Calu3 (cell line): ENCODE measurements around the gene GMDS. TPM values are rescaled to one million over a fixed set of nuclear protein-coding genes. Genes with fewer than 3 reads are reported as not detected.

Source experiments
- BruUV-seq: library from RNA; stranded (reverse); fragments of 400-500 nt; replicated peaks from 2 replicates; lab custom pipeline; 2021; lab: Mats Ljungman, UMichigan
- CTCF ChIA-PET: fragments of 300-600 bp; sonication (Branson Sonifier 250); formaldehyde crosslinking; loops from one replicate; lab custom pipeline; 2022; ENCODE audit warnings: antibody characterized with exemption; lab: Charles Lee
- DNase-seq: peaks from one replicate; pipeline ENCODE4 v3.0.0; 2022
- H3K27ac Mint-ChIP-seq: one replicate; pipeline ENCODE4 v1.8.0; 2022; ENCODE audit warnings: mixed read lengths; ENCODE audit not compliant: unreplicated experiment
- H3K27me3 Mint-ChIP-seq: one replicate; pipeline ENCODE4 v1.8.0; 2022; ENCODE audit warnings: mixed read lengths; ENCODE audit not compliant: unreplicated experiment
- H3K36me3 Mint-ChIP-seq: one replicate; pipeline ENCODE4 v1.8.0; 2022; ENCODE audit warnings: mild to moderate bottlenecking, moderate library complexity, mixed read lengths; ENCODE audit not compliant: insufficient read depth, unreplicated experiment
- H3K4me1 Mint-ChIP-seq: one replicate; pipeline ENCODE4 v1.8.0; 2022; ENCODE audit warnings: mild to moderate bottlenecking, low read depth, mixed read lengths; ENCODE audit not compliant: unreplicated experiment
- H3K4me3 Mint-ChIP-seq: one replicate; pipeline ENCODE4 v1.8.0; 2022; ENCODE audit warnings: mild to moderate bottlenecking, low read depth, moderate library complexity, mixed read lengths; ENCODE audit not compliant: unreplicated experiment
- H3K9me3 Mint-ChIP-seq: one replicate; pipeline ENCODE4 v1.8.0; 2022; ENCODE audit warnings: low read depth, mixed read lengths; ENCODE audit not compliant: unreplicated experiment
- intact Hi-C: fragments of 100-400 bp; cut with micrococcal nuclease; formaldehyde crosslinking; loops from one replicate; pipeline ENCODE4 v1.10.0; 2022; ENCODE audit not compliant: unreplicated experiment
- total RNA-seq: library from RNA; stranded (reverse); gene quantifications from 2 replicates; pipeline ENCODE4 v1.2.3, GENCODE V29; 2022
- TF ChIP-seq, protein P1 (sequence below): fragments of 200-600 bp; IDR thresholded peaks from one replicate; pipeline ENCODE4 v1.8.0; 2022; ENCODE audit warnings: antibody characterized with exemption; ENCODE audit not compliant: unreplicated experiment

GMDS gene
- total RNA-seq, 1 experiment from 2014 or later, result 58.2 TPM

DNA sequence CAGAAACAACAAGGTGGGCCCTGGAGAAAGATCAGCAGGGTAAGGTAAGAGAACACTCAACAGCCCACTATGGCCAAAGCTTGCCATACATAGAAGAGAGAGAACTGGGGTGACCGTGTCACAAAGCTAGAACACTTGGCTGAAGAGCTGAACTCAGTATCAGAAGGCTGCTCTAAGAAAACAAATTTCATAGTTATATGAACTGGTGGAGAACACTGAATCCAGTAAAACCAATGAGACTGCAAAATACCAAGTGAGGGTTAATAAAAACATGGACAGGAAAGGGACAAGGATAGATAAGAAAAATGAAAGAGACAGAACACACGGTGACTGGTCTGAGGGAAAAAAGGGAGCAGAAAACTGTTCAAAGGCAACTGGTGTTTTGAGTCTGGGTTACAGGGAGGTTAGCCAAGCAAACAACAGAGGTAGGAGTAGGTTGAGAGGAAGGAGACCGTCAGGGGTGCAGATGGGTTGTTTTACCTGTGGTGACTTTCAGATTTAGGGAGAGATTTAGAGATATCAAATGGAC, 56.5 kb downstream of the GMDS start:
- no peaks in the 10 kb centered on the region for H3K9me3 Mint-ChIP-seq
- CTCF ChIA-PET, result no interaction called here
- TF ChIP-seq, protein P1, sequence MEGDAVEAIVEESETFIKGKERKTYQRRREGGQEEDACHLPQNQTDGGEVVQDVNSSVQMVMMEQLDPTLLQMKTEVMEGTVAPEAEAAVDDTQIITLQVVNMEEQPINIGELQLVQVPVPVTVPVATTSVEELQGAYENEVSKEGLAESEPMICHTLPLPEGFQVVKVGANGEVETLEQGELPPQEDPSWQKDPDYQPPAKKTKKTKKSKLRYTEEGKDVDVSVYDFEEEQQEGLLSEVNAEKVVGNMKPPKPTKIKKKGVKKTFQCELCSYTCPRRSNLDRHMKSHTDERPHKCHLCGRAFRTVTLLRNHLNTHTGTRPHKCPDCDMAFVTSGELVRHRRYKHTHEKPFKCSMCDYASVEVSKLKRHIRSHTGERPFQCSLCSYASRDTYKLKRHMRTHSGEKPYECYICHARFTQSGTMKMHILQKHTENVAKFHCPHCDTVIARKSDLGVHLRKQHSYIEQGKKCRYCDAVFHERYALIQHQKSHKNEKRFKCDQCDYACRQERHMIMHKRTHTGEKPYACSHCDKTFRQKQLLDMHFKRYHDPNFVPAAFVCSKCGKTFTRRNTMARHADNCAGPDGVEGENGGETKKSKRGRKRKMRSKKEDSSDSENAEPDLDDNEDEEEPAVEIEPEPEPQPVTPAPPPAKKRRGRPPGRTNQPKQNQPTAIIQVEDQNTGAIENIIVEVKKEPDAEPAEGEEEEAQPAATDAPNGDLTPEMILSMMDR, result no peak
- H3K27ac Mint-ChIP-seq, result no peak overlapping the region
- intact Hi-C loops, result no loop called here
- H3K4me1 Mint-ChIP-seq, result peaks cover 19% of the 10 kb centered on the region
- no peaks in the 10 kb centered on the region for H3K36me3 Mint-ChIP-seq
- H3K27me3 Mint-ChIP-seq, result no peaks in the 10 kb centered on the region
- H3K4me3 Mint-ChIP-seq, result no peak overlapping the region
- DNase-seq, result no peak
- no TSS peak for BruUV-seq

DNA sequence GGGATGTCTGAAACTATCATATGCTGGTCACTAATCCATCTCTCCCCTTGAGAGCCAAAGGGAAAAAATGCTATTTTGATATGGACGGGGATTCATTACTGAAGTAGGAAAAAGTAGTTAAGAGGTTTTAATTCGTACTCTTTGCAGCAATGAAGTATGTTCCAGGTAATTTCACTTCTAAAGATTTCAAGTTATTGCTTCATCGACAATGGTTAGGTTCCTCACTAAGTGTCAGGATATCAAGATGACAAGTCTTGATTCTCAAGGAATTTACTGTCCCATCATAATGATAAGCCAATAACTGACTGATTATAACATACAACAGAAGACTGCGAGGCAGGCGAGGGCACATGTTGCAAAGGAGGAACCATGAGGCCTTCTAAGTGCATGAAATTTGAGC, 57.0 kb downstream of the GMDS start:
- CTCF ChIA-PET, result interaction anchor here (1.7 kb wide), 1 partner anchor 165 kb away, joined by 5 read pairs; no protein-coding TSS in a partner anchor
- BruUV-seq, result no TSS peak

DNA sequence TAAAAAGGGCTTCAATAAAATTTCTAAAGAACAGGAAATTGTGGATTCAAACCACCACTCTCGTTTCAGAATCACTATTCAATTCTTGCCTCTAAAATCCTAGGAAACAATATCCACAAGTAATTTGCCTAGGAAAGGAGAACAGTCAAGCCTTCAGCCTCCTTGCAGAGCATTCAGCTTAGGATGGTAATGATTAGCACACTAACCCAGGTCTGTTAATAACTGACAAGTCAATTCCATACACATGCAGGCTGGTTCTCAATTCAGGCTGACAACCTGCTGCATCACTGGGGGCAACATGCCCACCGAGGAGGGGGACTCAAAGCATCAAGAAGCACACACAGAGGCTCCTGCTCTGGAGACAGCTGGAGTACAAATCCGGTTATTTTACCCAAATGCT, 57.6 kb downstream of the GMDS start:
- Mint-ChIP-seq H3K27me3 (no peaks in the 10 kb centered on the region), H3K27ac (no peak overlapping the region), H3K4me1 (peaks cover 20% of the 10 kb centered on the region), H3K4me3 (no peak overlapping the region), H3K9me3 (no peaks in the 10 kb centered on the region), H3K36me3 (no peaks in the 10 kb centered on the region)
- DNase-seq, result no peak
- CTCF ChIA-PET, result interaction anchor here (1.7 kb wide), 1 partner anchor 166 kb away, joined by 5 read pairs; no protein-coding TSS in a partner anchor
- intact Hi-C loops, result no loop called here
- TF ChIP-seq, protein P1, result no peak
- no TSS peak for BruUV-seq

More for the DNA sequence above, 57.0 kb downstream of the GMDS start:
- no peaks in the 10 kb centered on the region for H3K9me3 Mint-ChIP-seq
- intact Hi-C loops, result no loop called here
- H3K4me3 Mint-ChIP-seq, result no peak overlapping the region
- H3K4me1 Mint-ChIP-seq, result peaks cover 20% of the 10 kb centered on the region
- no peak for DNase-seq
- no peaks in the 10 kb centered on the region for H3K36me3 Mint-ChIP-seq
- H3K27me3 Mint-ChIP-seq, result no peaks in the 10 kb centered on the region
- TF ChIP-seq, protein P1, result no peak
- H3K27ac Mint-ChIP-seq, result no peak overlapping the region

DNA sequence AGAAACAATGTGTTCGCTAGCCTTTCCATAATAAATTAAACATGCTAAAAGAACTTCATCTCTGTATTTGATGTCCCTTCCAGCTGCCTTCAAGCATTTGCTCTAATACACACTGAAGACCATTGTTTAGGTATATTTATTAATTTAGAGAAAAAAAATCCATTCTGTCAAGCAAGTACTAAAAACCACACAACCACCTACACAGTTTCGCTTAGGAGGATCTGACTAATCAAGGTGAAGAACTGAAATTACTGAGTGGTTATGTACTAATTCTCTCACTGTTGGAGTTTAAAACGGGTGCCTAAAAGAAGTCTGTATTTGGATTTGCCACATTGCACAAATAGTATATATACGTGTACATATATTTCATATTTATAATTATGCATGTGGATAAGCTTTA, 58.9 kb downstream of the GMDS start:
- CTCF ChIA-PET, result no interaction called here
- H3K27me3 Mint-ChIP-seq, result no peaks in the 10 kb centered on the region
- peaks cover 25% of the 10 kb centered on the region for H3K4me1 Mint-ChIP-seq
- intact Hi-C loops, result no loop called here
- DNase-seq, result no peak
- H3K27ac Mint-ChIP-seq, result no peak overlapping the region
- H3K9me3 Mint-ChIP-seq, result no peaks in the 10 kb centered on the region
- peaks cover 4% of the 10 kb centered on the region for H3K36me3 Mint-ChIP-seq
- TF ChIP-seq, protein P1, result no peak
- H3K4me3 Mint-ChIP-seq, result no peak overlapping the region
- no TSS peak for BruUV-seq
